ENCODE measurements around the gene SLC49A3. TPM values are rescaled to one million over a fixed set of nuclear protein-coding genes. Genes with fewer than 3 reads are reported as not detected.
"Not testable (repeated sequence)": the region's sequence is repeated elsewhere in the genome, so short reads cannot be mapped to it uniquely, and the experiment has no call there.

SLC49A3 gene
- total and polyA plus RNA-seq, 3 experiments from 2014 or later = 0.52 to 1.1 (median 0.80) TPM

DNA sequence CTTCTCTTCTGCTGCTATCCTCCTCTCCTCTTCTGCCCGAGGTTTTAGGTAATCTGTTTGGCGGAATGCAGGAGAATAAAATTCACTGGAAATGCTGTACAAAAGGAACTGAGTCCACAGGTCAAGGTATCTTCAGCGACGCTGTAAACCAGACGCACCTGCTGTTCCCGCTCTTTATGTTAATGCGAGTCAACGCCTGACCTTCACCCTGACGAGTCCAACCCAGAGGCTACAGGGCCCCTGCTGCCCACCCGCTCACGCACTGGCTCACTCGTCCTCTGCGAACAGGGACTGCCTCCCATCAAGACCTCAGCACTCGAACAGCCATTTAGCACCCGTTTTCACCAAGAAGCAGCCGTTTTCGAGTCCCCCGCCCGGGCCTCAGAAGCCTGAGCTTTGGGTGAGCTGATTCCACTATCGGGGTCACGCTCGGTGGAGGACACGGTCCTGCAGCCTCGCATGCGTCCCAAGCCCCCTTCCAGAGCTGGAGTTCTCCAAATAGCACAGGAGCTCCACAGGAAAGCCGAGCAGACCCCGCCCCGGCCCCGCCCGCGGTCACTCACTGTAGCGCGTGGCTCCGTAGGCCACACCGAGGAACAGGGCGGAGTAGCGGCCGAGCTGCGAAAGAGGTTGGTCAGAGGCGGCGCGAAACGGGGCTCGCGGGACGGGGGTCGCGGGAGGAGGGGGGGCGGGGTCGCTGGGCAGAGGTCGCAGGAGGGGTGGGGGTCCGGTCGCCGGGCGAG, 15.4 kb downstream of the SLC49A3 start:
- Mint-ChIP-seq H3K36me3 (peaks cover 0 to 33% (median 5%) of the 10 kb centered on the region in 3 donors), H3K4me3 (peak overlapping the region; percentile 74 to 95 (median 90)), H3K4me1 (peaks cover 6 to 17% (median 9%) of the 10 kb centered on the region in 3 donors), H3K9me3 (no peaks in the 10 kb centered on the region), H3K27me3 (no peaks in the 10 kb centered on the region), H3K27ac (peak overlapping the region in 7 of 8 donors; percentile 47 to 85 (median 77))
- ChIA-PET CTCF (interaction anchor here (1.0 to 2.1 kb wide), 5 partner anchors 9 to 336 kb away, joined by 3 to 19 read pairs (median 3); partner anchors contain the start of gene ZNF141), POLR2A (interaction anchor here (1.0 to 1.5 kb wide), 3 partner anchors 9 to 108 kb away, joined by 3 to 21 read pairs (median 4); no protein-coding TSS in a partner anchor)
- no peaks in the 10 kb centered on the region for H3K27me3 ChIP-seq (ENCODE audit: insufficient read depth, low read length, poor library complexity, severe bottlenecking)
- DNase-seq = no peak
- H3K4me1 ChIP-seq (ENCODE audit: insufficient read depth, low read length) = peaks cover 19% of the 10 kb centered on the region
- peak overlapping the region; percentile 60 for H3K27ac ChIP-seq (ENCODE audit: low read depth, low read length)
- H3K9me3 ChIP-seq (ENCODE audit: low read length) = no peaks in the 10 kb centered on the region
- H3K36me3 ChIP-seq (ENCODE audit: insufficient read depth, low read length) = peaks cover 17% of the 10 kb centered on the region
- H3K4me3 ChIP-seq (ENCODE audit: low read length) = peak overlapping the region; percentile 67

GRCh38 chr4:671769-672168, 17.2 kb downstream of the SLC49A3 start:
- Histone ChIP-seq H3K4me3 (ENCODE audit: low read length) (no peak overlapping the region), H3K27ac (ENCODE audit: low read depth, low read length) (no peak overlapping the region), H3K4me1 (ENCODE audit: insufficient read depth, low read length) (peaks cover 19% of the 10 kb centered on the region), H3K36me3 (ENCODE audit: insufficient read depth, low read length) (peaks cover 17% of the 10 kb centered on the region), H3K27me3 (ENCODE audit: insufficient read depth, low read length, poor library complexity, severe bottlenecking) (no peaks in the 10 kb centered on the region), H3K9me3 (ENCODE audit: low read length) (no peaks in the 10 kb centered on the region)
- Mint-ChIP-seq H3K9me3 (no peaks in the 10 kb centered on the region), H3K4me3 (peak overlapping the region in 5 of 7 donors; percentile 15 to 90 (median 65)), H3K4me1 (peaks cover 6 to 17% (median 11%) of the 10 kb centered on the region in 3 donors), H3K27me3 (peaks cover 0 to 2% of the 10 kb centered on the region in 2 donors), H3K36me3 (peaks cover 0 to 33% (median 5%) of the 10 kb centered on the region in 3 donors), H3K27ac (peak overlapping the region in 1 of 8 donors; percentile 50)
- CTCF ChIA-PET = interaction anchor here (0.7 kb wide), 1 partner anchor 9 kb away, joined by 3 read pairs; no protein-coding TSS in a partner anchor
- POLR2A ChIA-PET = interaction anchor here (0.6 kb wide), 1 partner anchor 53 kb away, joined by 3 read pairs; no protein-coding TSS in a partner anchor
- DNase-seq = no peak

DNA sequence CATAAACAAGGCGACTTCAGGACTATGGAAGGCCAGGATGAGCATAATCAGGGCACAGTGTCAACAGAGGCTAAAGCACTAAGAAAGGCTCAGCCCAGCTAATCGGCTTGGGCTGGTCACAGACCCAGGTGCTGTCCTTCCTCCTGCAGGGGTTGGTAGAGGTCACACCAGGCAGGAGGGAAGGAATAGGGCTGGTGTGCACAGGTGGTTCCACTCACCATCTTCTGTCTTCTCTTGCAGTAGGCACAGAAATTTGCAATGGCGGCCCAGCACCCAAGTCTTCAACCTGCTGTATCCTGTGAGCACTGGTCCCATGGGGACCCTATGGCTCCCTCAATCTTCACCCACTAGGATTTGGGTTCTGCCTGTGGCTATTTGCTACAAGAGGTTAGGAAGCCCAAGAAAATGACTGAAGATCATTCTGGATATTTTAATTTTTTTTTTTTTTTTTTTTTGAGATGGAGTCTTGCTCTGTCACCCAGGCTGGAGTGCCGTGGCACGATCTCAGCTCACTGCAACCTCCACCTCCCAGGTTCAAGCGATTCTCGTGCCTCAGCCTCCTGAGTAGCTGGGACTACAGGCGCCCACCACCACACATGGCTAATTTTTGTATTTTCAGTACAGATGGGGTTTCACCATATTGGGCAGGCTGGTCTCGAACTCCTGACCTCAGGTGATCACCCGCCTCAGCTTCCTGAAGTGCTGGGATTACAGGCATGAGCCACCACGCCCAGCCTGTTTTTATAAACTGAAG, 19.0 kb downstream of the SLC49A3 start:
- peak overlapping the region in 2 of 7 donors; percentile 6 to 70 for H3K4me3 Mint-ChIP-seq
- H3K4me1 ChIP-seq (ENCODE audit: insufficient read depth, low read length) = peaks cover 13% of the 10 kb centered on the region
- H3K27me3 ChIP-seq (ENCODE audit: insufficient read depth, low read length, poor library complexity, severe bottlenecking); DNase-seq; H3K27ac ChIP-seq (ENCODE audit: low read depth, low read length); H3K27me3 Mint-ChIP-seq; H3K4me3 ChIP-seq (ENCODE audit: low read length); CTCF ChIA-PET; H3K9me3 Mint-ChIP-seq; POLR2A ChIA-PET; H3K9me3 ChIP-seq (ENCODE audit: low read length): not testable (repeated sequence)
- peaks cover 0 to 33% (median 5%) of the 10 kb centered on the region in 3 donors for H3K36me3 Mint-ChIP-seq
- peaks cover 17% of the 10 kb centered on the region for H3K36me3 ChIP-seq (ENCODE audit: insufficient read depth, low read length)
- H3K4me1 Mint-ChIP-seq = peaks cover 6 to 17% (median 9%) of the 10 kb centered on the region in 3 donors
- peak overlapping the region in 1 of 8 donors; percentile 23 for H3K27ac Mint-ChIP-seq

GRCh38 chr4:668219-668618, 20.7 kb downstream of the SLC49A3 start:
- H3K27me3 Mint-ChIP-seq; H3K27me3 ChIP-seq (ENCODE audit: insufficient read depth, low read length, poor library complexity, severe bottlenecking); H3K4me3 ChIP-seq (ENCODE audit: low read length); H3K9me3 ChIP-seq (ENCODE audit: low read length); DNase-seq; H3K27ac ChIP-seq (ENCODE audit: low read depth, low read length); CTCF ChIA-PET; H3K27ac Mint-ChIP-seq; POLR2A ChIA-PET; H3K9me3 Mint-ChIP-seq: not testable (repeated sequence)
- peaks cover 17% of the 10 kb centered on the region for H3K36me3 ChIP-seq (ENCODE audit: insufficient read depth, low read length)
- H3K4me1 Mint-ChIP-seq = peaks cover 7 to 23% (median 10%) of the 10 kb centered on the region in 3 donors
- H3K4me3 Mint-ChIP-seq = peak overlapping the region in 2 of 7 donors; percentile 23 to 58
- H3K4me1 ChIP-seq (ENCODE audit: insufficient read depth, low read length) = peaks cover 12% of the 10 kb centered on the region
- H3K36me3 Mint-ChIP-seq = peaks cover 0 to 27% (median 5%) of the 10 kb centered on the region in 3 donors

GRCh38 chr4:667545-667925, 21.4 kb downstream of the SLC49A3 start:
- Mint-ChIP-seq H3K36me3 (peaks cover 0 to 22% (median 5%) of the 10 kb centered on the region in 3 donors), H3K27ac (peak overlapping the region in 1 of 8 donors; percentile 22), H3K4me3 (peak overlapping the region in 2 of 7 donors; percentile 57 to 58), H3K4me1 (peaks cover 5 to 23% (median 7%) of the 10 kb centered on the region in 3 donors), H3K9me3 (no peaks in the 10 kb centered on the region), H3K27me3 (peaks cover 0 to 2% of the 10 kb centered on the region in 2 donors)
- H3K27me3 ChIP-seq (ENCODE audit: insufficient read depth, low read length, poor library complexity, severe bottlenecking) = no peaks in the 10 kb centered on the region
- no peaks in the 10 kb centered on the region for H3K9me3 ChIP-seq (ENCODE audit: low read length)
- no peak overlapping the region for H3K4me3 ChIP-seq (ENCODE audit: low read length)
- ChIA-PET POLR2A (no interaction called here), CTCF (no interaction called here)
- H3K36me3 ChIP-seq (ENCODE audit: insufficient read depth, low read length) = peaks cover 17% of the 10 kb centered on the region
- DNase-seq = no peak
- peaks cover 11% of the 10 kb centered on the region for H3K4me1 ChIP-seq (ENCODE audit: insufficient read depth, low read length)
- H3K27ac ChIP-seq (ENCODE audit: low read depth, low read length) = no peak overlapping the region

DNA sequence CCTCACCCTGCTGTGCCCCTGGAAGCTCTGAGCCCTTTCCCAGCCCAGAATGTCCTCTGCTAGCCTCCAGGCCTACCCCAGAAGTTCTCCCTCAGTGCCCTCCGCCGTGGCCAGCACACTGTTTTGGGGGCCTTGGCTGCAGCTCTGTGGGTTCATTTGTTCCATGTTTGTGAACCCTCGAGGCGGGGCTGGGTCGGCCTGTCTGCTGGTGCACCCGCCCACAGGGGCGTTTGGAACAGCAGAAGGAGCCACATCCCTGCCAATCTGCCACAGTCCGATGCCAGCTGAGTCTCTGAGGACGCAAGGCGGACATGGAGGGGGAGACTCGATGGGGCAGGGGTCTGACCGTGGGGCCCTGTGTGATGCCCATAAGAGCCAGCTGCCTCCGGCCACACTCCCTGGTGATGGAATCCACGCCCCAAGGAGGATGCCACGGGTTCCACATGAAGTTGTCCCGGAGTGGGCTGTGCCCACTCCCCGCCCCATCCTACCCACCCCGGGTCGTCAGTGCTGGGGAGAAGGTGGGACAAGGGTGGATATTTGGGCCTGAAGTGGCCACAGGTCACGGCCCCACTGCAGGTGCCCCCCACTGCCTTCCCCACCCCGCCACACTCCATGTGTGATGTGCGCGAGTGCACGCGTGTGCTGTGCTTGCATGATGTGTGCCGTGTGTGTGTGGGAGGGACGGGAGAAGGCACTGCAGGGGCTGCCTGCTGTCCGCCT, 22.0 kb downstream of the SLC49A3 start:
- no peaks in the 10 kb centered on the region for H3K27me3 ChIP-seq (ENCODE audit: insufficient read depth, low read length, poor library complexity, severe bottlenecking)
- peak in 1 of 5 donors; percentile 46 for DNase-seq
- no peak overlapping the region for H3K27ac ChIP-seq (ENCODE audit: low read depth, low read length)
- H3K36me3 Mint-ChIP-seq = peaks cover 0 to 18% (median 5%) of the 10 kb centered on the region in 3 donors
- no peaks in the 10 kb centered on the region for H3K9me3 Mint-ChIP-seq
- POLR2A ChIA-PET = interaction anchor here (1.1 kb wide), 1 partner anchor 8 kb away, joined by 3 read pairs; no protein-coding TSS in a partner anchor
- H3K9me3 ChIP-seq (ENCODE audit: low read length) = no peaks in the 10 kb centered on the region
- H3K4me3 Mint-ChIP-seq = no peak overlapping the region
- no peak overlapping the region for H3K4me3 ChIP-seq (ENCODE audit: low read length)
- H3K4me1 Mint-ChIP-seq = peaks cover 5 to 23% (median 7%) of the 10 kb centered on the region in 3 donors
- peaks cover 0 to 2% of the 10 kb centered on the region in 2 donors for H3K27me3 Mint-ChIP-seq
- H3K4me1 ChIP-seq (ENCODE audit: insufficient read depth, low read length) = peaks cover 11% of the 10 kb centered on the region
- CTCF ChIA-PET = no interaction called here
- H3K36me3 ChIP-seq (ENCODE audit: insufficient read depth, low read length) = peaks cover 11% of the 10 kb centered on the region
- no peak overlapping the region for H3K27ac Mint-ChIP-seq

- Histone ChIP-seq H3K27ac (ENCODE audit: low read depth, low read length) (no peak overlapping the region), H3K4me1 (ENCODE audit: insufficient read depth, low read length) (peaks cover 11% of the 10 kb centered on the region), H3K4me3 (ENCODE audit: low read length) (no peak overlapping the region), H3K9me3 (ENCODE audit: low read length) (no peaks in the 10 kb centered on the region), H3K36me3 (ENCODE audit: insufficient read depth, low read length) (peaks cover 6% of the 10 kb centered on the region), H3K27me3 (ENCODE audit: insufficient read depth, low read length, poor library complexity, severe bottlenecking) (no peaks in the 10 kb centered on the region)
- CTCF ChIA-PET = interaction anchor here (3.4 kb wide), 1 partner anchor 7 kb away, joined by 19 read pairs; the partner anchor contains the start of genes ATP5ME and MYL5
- no peak overlapping the region for H3K27ac Mint-ChIP-seq
- peaks cover 0 to 2% of the 10 kb centered on the region in 2 donors for H3K27me3 Mint-ChIP-seq
- H3K4me3 Mint-ChIP-seq = peak overlapping the region in 1 of 7 donors; percentile 12
- peak in 1 of 5 donors; percentile 49 for DNase-seq
- peaks cover 0 to 12% (median 5%) of the 10 kb centered on the region in 3 donors for H3K36me3 Mint-ChIP-seq
- H3K9me3 Mint-ChIP-seq = no peaks in the 10 kb centered on the region
- POLR2A ChIA-PET = interaction anchor here (1.1 kb wide), 1 partner anchor 9 kb away, joined by 3 read pairs; no protein-coding TSS in a partner anchor
- H3K4me1 Mint-ChIP-seq = peaks cover 5 to 23% (median 7%) of the 10 kb centered on the region in 3 donors
Observed at GRCh38 chr4:666436-666810, 22.5 kb downstream of the SLC49A3 start.
